Mesenchymal stem cell (in vitro differentiated cells and primary cell): Measurements from ENCODE around the gene SMAD1.

ENCODE experiments used
- DNase-seq: peaks from one replicate; pipeline ENCODE4 v3.0.0-alpha.2; 2013
- H2AFZ ChIP-seq: one replicate; pipeline ENCODE4 v1.6.1; 2013; ENCODE audit warnings: low read depth, mild to moderate bottlenecking, control low read depth, inconsistent platforms, low read length, moderate library complexity
- H2AK5ac ChIP-seq: 2 replicates; pipeline ENCODE4 v1.6.1; 2013; ENCODE audit warnings: low read length, moderate library complexity, mild to moderate bottlenecking, inconsistent platforms; ENCODE audit not compliant: severe bottlenecking
- H2BK120ac ChIP-seq: one replicate; pipeline ENCODE4 v1.6.1; 2013; ENCODE audit warnings: low read depth, mild to moderate bottlenecking, inconsistent platforms, low read length, moderate library complexity
- H2BK12ac ChIP-seq, 2 experiments: one replicate each; pipeline ENCODE4 v1.6.1; 2013; ENCODE audit warnings: inconsistent platforms in 2 of 2, low read length in 2 of 2, mild to moderate bottlenecking in 2 of 2, moderate library complexity in 2 of 2, control low read depth in 1 of 2
- H2BK15ac ChIP-seq: one replicate; pipeline ENCODE4 v1.6.1; 2013; ENCODE audit warnings: mild to moderate bottlenecking, low read depth, inconsistent platforms; ENCODE audit not compliant: poor library complexity, severe bottlenecking
- H2BK5ac ChIP-seq: 2 replicates; pipeline ENCODE4 v1.6.1; 2013; ENCODE audit warnings: low read depth, mild to moderate bottlenecking, low read length, control low read depth, inconsistent platforms; ENCODE audit not compliant: poor library complexity, severe bottlenecking
- H3K14ac ChIP-seq, 2 experiments: one replicate each; pipeline ENCODE4 v1.6.1; 2013; ENCODE audit warnings: inconsistent platforms in 2 of 2, low read length in 2 of 2, control low read depth in 1 of 2, mild to moderate bottlenecking in 1 of 2, moderate library complexity in 1 of 2
- H3K18ac ChIP-seq, 2 experiments: one replicate each; pipeline ENCODE4 v1.6.1; 2013; ENCODE audit warnings: inconsistent platforms in 2 of 2, low read length in 2 of 2, control low read depth in 1 of 2, low read depth in 1 of 2, mild to moderate bottlenecking in 1 of 2
- H3K23ac ChIP-seq, 2 experiments: one replicate each; pipeline ENCODE4 v1.6.1; 2013; ENCODE audit warnings: inconsistent platforms in 2 of 2, low read length in 2 of 2, mild to moderate bottlenecking in 2 of 2, moderate library complexity in 2 of 2, control low read depth in 1 of 2
- H3K27ac ChIP-seq: 2 replicates; pipeline ENCODE4 v1.5.1; 2013; ENCODE audit warnings: mild to moderate bottlenecking, moderate library complexity, low read length, control low read depth, inconsistent platforms; ENCODE audit not compliant: poor library complexity, severe bottlenecking
- H3K27me3 ChIP-seq, 2 experiments: 2 replicates each; pipeline versions ENCODE4 v1.6.1 to v1.7.0; 2013; ENCODE audit warnings: low read length in 2 of 2, mild to moderate bottlenecking in 2 of 2, moderate library complexity in 2 of 2, control low read depth in 1 of 2, inconsistent platforms in 1 of 2; ENCODE audit not compliant: control insufficient read depth in 1 of 2, insufficient read depth in 1 of 2
- H3K36me3 ChIP-seq, 2 experiments: 2 replicates each; pipeline versions ENCODE4 v1.6.1 to v1.7.0; 2013; ENCODE audit warnings: low read length in 2 of 2, control low read depth in 1 of 2, inconsistent platforms in 1 of 2, low read depth in 1 of 2, mild to moderate bottlenecking in 1 of 2; ENCODE audit not compliant: insufficient read depth in 2 of 2, control insufficient read depth in 1 of 2
- H3K4ac ChIP-seq, 2 experiments: one replicate each; pipeline ENCODE4 v1.6.1; 2013; ENCODE audit warnings: inconsistent platforms in 2 of 2, low read length in 2 of 2, mild to moderate bottlenecking in 2 of 2, moderate library complexity in 2 of 2, control low read depth in 1 of 2, low read depth in 1 of 2
- H3K4me1 ChIP-seq: 2 replicates; pipeline ENCODE4 v1.6.1; 2013; ENCODE audit warnings: low read depth, low read length, control low read depth; ENCODE audit not compliant: control insufficient read depth, insufficient read depth
- H3K4me2 ChIP-seq: 2 replicates; pipeline ENCODE4 v1.6.1; 2013; ENCODE audit warnings: low read length, mild to moderate bottlenecking, inconsistent platforms; ENCODE audit not compliant: poor library complexity, severe bottlenecking
- H3K4me3 ChIP-seq, 2 experiments: 2 replicates each; pipeline versions ENCODE4 v1.5.1 to v1.7.0; 2013; ENCODE audit warnings: low read length in 2 of 2, mild to moderate bottlenecking in 2 of 2, control low read depth in 1 of 2, low read depth in 1 of 2; ENCODE audit not compliant: insufficient read depth in 1 of 2
- H3K79me1 ChIP-seq: replicated peaks from 2 replicates; pipeline ENCODE4 v1.6.1; 2013; ENCODE audit warnings: mild to moderate bottlenecking, control low read depth, low read length, inconsistent platforms; ENCODE audit not compliant: poor library complexity, severe bottlenecking
- H3K9ac ChIP-seq: 2 replicates; pipeline ENCODE4 v1.7.0; 2013; ENCODE audit warnings: mild to moderate bottlenecking, low read length, moderate library complexity
- H3K9me3 ChIP-seq: 2 replicates; pipeline ENCODE4 v1.7.0; 2013; ENCODE audit warnings: mild to moderate bottlenecking, low read length; ENCODE audit not compliant: control insufficient read depth
- H4K8ac ChIP-seq: one replicate; pipeline ENCODE4 v1.6.1; 2013; ENCODE audit warnings: inconsistent platforms, mild to moderate bottlenecking, low read length, moderate library complexity
- H4K91ac ChIP-seq: one replicate; pipeline ENCODE4 v1.6.1; 2013; ENCODE audit warnings: mild to moderate bottlenecking, low read length, inconsistent platforms
- WGBS: methylation state at CpG from one replicate; pipeline ENCODE4 v1.1.7; 2013; ENCODE audit warnings: mixed read lengths; 5-methylcytosine and 5-hydroxymethylcytosine counted together

SMAD1 gene

GRCh38 chr4:145502809-145503208, 21.2 kb downstream of the SMAD1 start:
- Histone ChIP-seq H3K79me1 (peaks cover 10% of the 10 kb centered on the region), H3K27ac (no peak overlapping the region), H3K27me3 (no peaks in the 10 kb centered on the region), H3K23ac (no peak overlapping the region), H4K91ac (no peak overlapping the region), H3K18ac (no peak overlapping the region), H3K4me3 (no peak overlapping the region), H3K4ac (no peak overlapping the region), H2AK5ac (no peak overlapping the region), H2BK12ac (no peak overlapping the region), H3K9me3 (no peaks in the 10 kb centered on the region), H2BK120ac (no peak overlapping the region), H3K4me2 (no peak overlapping the region), H3K9ac (no peak overlapping the region), H2AFZ (no peak overlapping the region), H4K8ac (no peak overlapping the region), H2BK5ac (no peak overlapping the region), H3K4me1 (peaks cover 7% of the 10 kb centered on the region), H2BK15ac (no peak overlapping the region), H3K14ac (no peak overlapping the region), H3K36me3 (no peaks in the 10 kb centered on the region)
- DNase-seq, result no peak
- WGBS, result over 99% methylated on average over 5 of the region's 5 CpGs

GRCh38 chr4:145503486-145504072, 21.9 kb downstream of the SMAD1 start:
- H2AK5ac ChIP-seq, result no peak overlapping the region
- no peak overlapping the region for H3K23ac ChIP-seq
- peaks cover 7% of the 10 kb centered on the region for H3K4me1 ChIP-seq
- no peak overlapping the region for H3K18ac ChIP-seq
- no peak overlapping the region for H4K91ac ChIP-seq
- H2BK12ac ChIP-seq, result no peak overlapping the region
- no peaks in the 10 kb centered on the region for H3K27me3 ChIP-seq
- H3K79me1 ChIP-seq, result peaks cover 10% of the 10 kb centered on the region
- no peaks in the 10 kb centered on the region for H3K9me3 ChIP-seq
- H3K27ac ChIP-seq, result no peak overlapping the region
- DNase-seq, result no peak
- H3K4ac ChIP-seq, result no peak overlapping the region
- no peaks in the 10 kb centered on the region for H3K36me3 ChIP-seq
- H2BK5ac ChIP-seq, result no peak overlapping the region
- H2BK120ac ChIP-seq, result no peak overlapping the region
- H3K4me2 ChIP-seq, result no peak overlapping the region
- WGBS, result 91% methylated on average over 3 of the region's 6 CpGs
- H2BK15ac ChIP-seq, result no peak overlapping the region
- H2AFZ ChIP-seq, result no peak overlapping the region
- no peak overlapping the region for H3K9ac ChIP-seq
- H3K4me3 ChIP-seq, result no peak overlapping the region
- H4K8ac ChIP-seq, result no peak overlapping the region
- no peak overlapping the region for H3K14ac ChIP-seq

GRCh38 chr4:145505995-145506394, 24.3 kb downstream of the SMAD1 start:
- Histone ChIP-seq H2BK12ac (no peak overlapping the region), H2AK5ac (no peak overlapping the region), H3K79me1 (peaks cover 2% of the 10 kb centered on the region), H3K4me1 (peaks cover 5% of the 10 kb centered on the region), H3K36me3 (no peaks in the 10 kb centered on the region), H3K23ac (no peak overlapping the region), H3K4me2 (no peak overlapping the region), H3K9ac (no peak overlapping the region), H3K4ac (no peak overlapping the region), H2BK120ac (no peak overlapping the region), H3K9me3 (no peaks in the 10 kb centered on the region), H3K18ac (no peak overlapping the region), H2BK5ac (no peak overlapping the region), H2BK15ac (no peak overlapping the region), H3K27me3 (no peaks in the 10 kb centered on the region), H4K8ac (no peak overlapping the region), H3K27ac (no peak overlapping the region), H2AFZ (no peak overlapping the region), H3K4me3 (no peak overlapping the region), H3K14ac (no peak overlapping the region), H4K91ac (no peak overlapping the region)
- WGBS, result 97% methylated on average over 2 of the region's 3 CpGs
- DNase-seq, result no peak

- H3K4me1 ChIP-seq, result peaks cover 5% of the 10 kb centered on the region
- no peak overlapping the region for H3K27ac ChIP-seq
- H4K8ac ChIP-seq, result no peak overlapping the region
- H3K18ac ChIP-seq, result no peak overlapping the region
- peak; percentile 68 for DNase-seq
- H2AK5ac ChIP-seq, result no peak overlapping the region
- WGBS, result no CpG with 5 or more reads among the region's 1 CpG
- H3K4ac ChIP-seq, result no peak overlapping the region
- H2BK12ac ChIP-seq, result no peak overlapping the region
- no peak overlapping the region for H3K9ac ChIP-seq
- H3K36me3 ChIP-seq, result peaks cover 0 to 3% of the 10 kb centered on the region in 2 experiments
- no peak overlapping the region for H3K4me2 ChIP-seq
- H3K9me3 ChIP-seq, result peaks cover 16% of the 10 kb centered on the region
- no peak overlapping the region for H4K91ac ChIP-seq
- no peak overlapping the region for H2BK5ac ChIP-seq
- no peaks in the 10 kb centered on the region for H3K27me3 ChIP-seq
- no peak overlapping the region for H2AFZ ChIP-seq
- no peak overlapping the region for H2BK120ac ChIP-seq
- H3K23ac ChIP-seq, result no peak overlapping the region
- H3K4me3 ChIP-seq, result no peak overlapping the region
- no peak overlapping the region for H3K14ac ChIP-seq
- H3K79me1 ChIP-seq, result peaks cover 3% of the 10 kb centered on the region
- H2BK15ac ChIP-seq, result no peak overlapping the region
Observed at GRCh38 chr4:145507636-145508035, 26.0 kb downstream of the SMAD1 start.
